Choroid plexus epithelial cell (primary cell): ENCODE results near the gene BCL2L14.

ENCODE experiments used
- DNase-seq: peaks from one replicate; pipeline ENCODE4 v3.0.0-alpha.2; 2010; ENCODE audit warnings: low read depth
- H3K4me3 ChIP-seq: 2 replicates; pipeline ENCODE4 v1.5.1; 2011; ENCODE audit warnings: low read depth, mild to moderate bottlenecking, control low read depth, low read length, moderate library complexity
- CTCF ChIP-seq: conservative IDR thresholded peaks from 2 replicates; pipeline ENCODE4 v1.5.1; 2011; ENCODE audit warnings: low read depth, mild to moderate bottlenecking, control low read depth, inconsistent platforms, low read length, moderate library complexity

Gene BCL2L14

GRCh38 chr12:12079291-12079690 is 8.6 kb downstream of the BCL2L14 start:
- H3K4me3 ChIP-seq, result no peak overlapping the region
- no peak for TF ChIP-seq CTCF
- peak; percentile 58 for DNase-seq

- DNase-seq, result peak; percentile 72
- peak; percentile 48 for TF ChIP-seq CTCF
- H3K4me3 ChIP-seq, result no peak overlapping the region
Measured at GRCh38 chr12:12081836-12082497, 11.2 kb downstream of the BCL2L14 start.

- no peak for TF ChIP-seq CTCF
- DNase-seq, result no peak
- H3K4me3 ChIP-seq, result no peak overlapping the region
Measured at GRCh38 chr12:12083688-12084087, 12.9 kb downstream of the BCL2L14 start.

GRCh38 chr12:12086362-12086761 is 15.6 kb downstream of the BCL2L14 start:
- TF ChIP-seq CTCF, result no peak
- H3K4me3 ChIP-seq, result no peak overlapping the region
- no peak for DNase-seq

- no peak overlapping the region for H3K4me3 ChIP-seq
- no peak for TF ChIP-seq CTCF
- no peak for DNase-seq
Measured at GRCh38 chr12:12086973-12087692, 16.4 kb downstream of the BCL2L14 start.

- DNase-seq, result no peak
- no peak overlapping the region for H3K4me3 ChIP-seq
- TF ChIP-seq CTCF, result no peak
Measured at GRCh38 chr12:12087693-12088034, 16.9 kb downstream of the BCL2L14 start.

- H3K4me3 ChIP-seq, result no peak overlapping the region
- no peak for TF ChIP-seq CTCF
- DNase-seq, result no peak
Measured at GRCh38 chr12:12088147-12088546, 17.4 kb downstream of the BCL2L14 start.
